Measurements from ENCODE around the gene COL5A1. TPM values are rescaled to one million over a fixed set of nuclear protein-coding genes. Genes with fewer than 3 reads are reported as not detected.

Gene COL5A1
- total and polyA plus RNA-seq, 2 experiments from 2014 or later: 2.5 to 13.1 TPM

DNA sequence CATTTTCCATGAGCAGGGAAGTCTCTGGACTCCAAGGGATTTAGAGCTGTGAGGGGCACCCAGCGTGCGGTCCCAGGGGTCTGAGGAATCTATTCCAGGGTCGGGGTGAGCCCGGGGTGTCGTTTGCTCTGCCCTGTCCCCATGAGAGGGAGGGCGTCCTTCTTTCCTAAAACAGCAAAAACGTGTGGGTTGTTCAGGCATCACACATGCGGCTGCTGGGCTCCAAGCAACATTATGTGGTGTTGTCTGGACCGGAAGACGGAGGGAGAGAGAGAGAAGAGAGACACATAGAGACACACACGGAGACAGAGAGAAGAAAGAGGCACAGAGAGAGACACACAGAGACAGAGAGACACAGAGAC is 42.7 kb upstream of the COL5A1 start (continued):
- TF ChIP-seq, protein P1, sequence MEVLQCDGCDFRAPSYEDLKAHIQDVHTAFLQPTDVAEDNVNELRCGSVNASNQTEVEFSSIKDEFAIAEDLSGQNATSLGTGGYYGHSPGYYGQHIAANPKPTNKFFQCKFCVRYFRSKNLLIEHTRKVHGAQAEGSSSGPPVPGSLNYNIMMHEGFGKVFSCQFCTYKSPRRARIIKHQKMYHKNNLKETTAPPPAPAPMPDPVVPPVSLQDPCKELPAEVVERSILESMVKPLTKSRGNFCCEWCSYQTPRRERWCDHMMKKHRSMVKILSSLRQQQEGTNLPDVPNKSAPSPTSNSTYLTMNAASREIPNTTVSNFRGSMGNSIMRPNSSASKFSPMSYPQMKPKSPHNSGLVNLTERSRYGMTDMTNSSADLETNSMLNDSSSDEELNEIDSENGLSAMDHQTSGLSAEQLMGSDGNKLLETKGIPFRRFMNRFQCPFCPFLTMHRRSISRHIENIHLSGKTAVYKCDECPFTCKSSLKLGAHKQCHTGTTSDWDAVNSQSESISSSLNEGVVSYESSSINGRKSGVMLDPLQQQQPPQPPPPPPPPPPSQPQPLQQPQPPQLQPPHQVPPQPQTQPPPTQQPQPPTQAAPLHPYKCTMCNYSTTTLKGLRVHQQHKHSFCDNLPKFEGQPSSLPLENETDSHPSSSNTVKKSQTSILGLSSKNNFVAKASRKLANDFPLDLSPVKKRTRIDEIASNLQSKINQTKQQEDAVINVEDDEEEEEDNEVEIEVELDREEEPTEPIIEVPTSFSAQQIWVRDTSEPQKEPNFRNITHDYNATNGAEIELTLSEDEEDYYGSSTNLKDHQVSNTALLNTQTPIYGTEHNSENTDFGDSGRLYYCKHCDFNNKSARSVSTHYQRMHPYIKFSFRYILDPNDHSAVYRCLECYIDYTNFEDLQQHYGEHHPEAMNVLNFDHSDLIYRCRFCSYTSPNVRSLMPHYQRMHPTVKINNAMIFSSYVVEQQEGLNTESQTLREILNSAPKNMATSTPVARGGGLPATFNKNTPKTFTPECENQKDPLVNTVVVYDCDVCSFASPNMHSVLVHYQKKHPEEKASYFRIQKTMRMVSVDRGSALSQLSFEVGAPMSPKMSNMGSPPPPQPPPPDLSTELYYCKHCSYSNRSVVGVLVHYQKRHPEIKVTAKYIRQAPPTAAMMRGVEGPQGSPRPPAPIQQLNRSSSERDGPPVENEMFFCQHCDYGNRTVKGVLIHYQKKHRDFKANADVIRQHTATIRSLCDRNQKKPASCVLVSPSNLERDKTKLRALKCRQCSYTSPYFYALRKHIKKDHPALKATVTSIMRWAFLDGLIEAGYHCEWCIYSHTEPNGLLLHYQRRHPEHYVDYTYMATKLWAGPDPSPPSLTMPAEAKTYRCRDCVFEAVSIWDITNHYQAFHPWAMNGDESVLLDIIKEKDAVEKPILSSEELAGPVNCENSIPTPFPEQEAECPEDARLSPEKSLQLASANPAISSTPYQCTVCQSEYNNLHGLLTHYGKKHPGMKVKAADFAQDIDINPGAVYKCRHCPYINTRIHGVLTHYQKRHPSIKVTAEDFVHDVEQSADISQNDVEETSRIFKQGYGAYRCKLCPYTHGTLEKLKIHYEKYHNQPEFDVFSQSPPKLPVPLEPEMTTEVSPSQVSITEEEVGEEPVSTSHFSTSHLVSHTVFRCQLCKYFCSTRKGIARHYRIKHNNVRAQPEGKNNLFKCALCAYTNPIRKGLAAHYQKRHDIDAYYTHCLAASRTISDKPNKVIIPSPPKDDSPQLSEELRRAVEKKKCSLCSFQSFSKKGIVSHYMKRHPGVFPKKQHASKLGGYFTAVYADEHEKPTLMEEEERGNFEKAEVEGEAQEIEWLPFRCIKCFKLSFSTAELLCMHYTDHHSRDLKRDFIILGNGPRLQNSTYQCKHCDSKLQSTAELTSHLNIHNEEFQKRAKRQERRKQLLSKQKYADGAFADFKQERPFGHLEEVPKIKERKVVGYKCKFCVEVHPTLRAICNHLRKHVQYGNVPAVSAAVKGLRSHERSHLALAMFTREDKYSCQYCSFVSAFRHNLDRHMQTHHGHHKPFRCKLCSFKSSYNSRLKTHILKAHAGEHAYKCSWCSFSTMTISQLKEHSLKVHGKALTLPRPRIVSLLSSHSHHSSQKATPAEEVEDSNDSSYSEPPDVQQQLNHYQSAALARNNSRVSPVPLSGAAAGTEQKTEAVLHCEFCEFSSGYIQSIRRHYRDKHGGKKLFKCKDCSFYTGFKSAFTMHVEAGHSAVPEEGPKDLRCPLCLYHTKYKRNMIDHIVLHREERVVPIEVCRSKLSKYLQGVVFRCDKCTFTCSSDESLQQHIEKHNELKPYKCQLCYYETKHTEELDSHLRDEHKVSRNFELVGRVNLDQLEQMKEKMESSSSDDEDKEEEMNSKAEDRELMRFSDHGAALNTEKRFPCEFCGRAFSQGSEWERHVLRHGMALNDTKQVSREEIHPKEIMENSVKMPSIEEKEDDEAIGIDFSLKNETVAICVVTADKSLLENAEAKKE (CRISPR knock-in tag; IDR thresholded peaks at IDR 0.05): no peak

DNA sequence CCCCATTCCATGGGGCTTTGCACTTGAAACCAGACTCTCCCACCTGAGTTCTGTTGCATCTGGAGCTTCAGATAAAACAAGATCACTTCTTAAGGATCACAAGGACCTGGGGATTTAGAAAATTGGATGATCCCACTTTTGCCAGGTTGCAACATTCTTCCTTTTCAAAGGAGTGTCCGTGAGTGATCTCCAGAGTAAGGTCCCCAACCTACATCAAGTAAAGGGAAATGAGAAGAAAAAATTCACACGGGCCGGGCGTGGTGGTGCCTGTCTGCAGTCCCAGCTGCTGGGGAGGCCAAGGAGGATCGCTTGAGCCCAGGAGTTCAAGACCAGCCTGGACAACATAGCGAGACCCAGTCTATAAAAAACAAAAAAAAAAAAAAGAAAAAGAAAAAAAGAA is 41.2 kb upstream of the COL5A1 start:
- no peak overlapping the region for H3K4me3 Mint-ChIP-seq
- DNase-seq (ENCODE audit: low spot score): no peak
- no peaks in the 10 kb centered on the region; the same call in 2 of the 3 replicates for H3K36me3 Mint-ChIP-seq (ENCODE audit: low read depth)
- H3K27ac Mint-ChIP-seq: no peak overlapping the region
- H3K4me1 Mint-ChIP-seq: no peaks in the 10 kb centered on the region
- no peaks in the 10 kb centered on the region for H3K27me3 Mint-ChIP-seq (ENCODE audit: insufficient read depth, low read depth, poor library complexity)
- ATAC-seq: no peak
- Histone ChIP-seq H3K79me2 (replicated peaks; ENCODE audit: insufficient read depth) (no peaks in the 10 kb centered on the region), H3K4me1 (ENCODE audit: insufficient read depth) (no peaks in the 10 kb centered on the region), H3K4me2 (no peak overlapping the region), H3K4me3 (no peak overlapping the region), H2AFZ (no peak overlapping the region), H3F3A (replicated peaks; ENCODE audit: low read depth) (0 out of 2 replicates have a peak, but pooled peaks cover 4% of the 10 kb centered on the region), H4K20me1 (replicated peaks; ENCODE audit: insufficient read depth) (no peaks in the 10 kb centered on the region), H3K27ac (ENCODE audit: low read depth) (no peak overlapping the region), H3K36me3 (ENCODE audit: insufficient read depth) (no peaks in the 10 kb centered on the region), H3K9me2 (ENCODE audit: insufficient read depth) (peaks cover 3% of the 10 kb centered on the region; the same call in 1 of the 2 replicates), H3K27me3 (ENCODE audit: insufficient read depth) (no peaks in the 10 kb centered on the region)
- peaks cover 2% of the 10 kb centered on the region; the same call in 1 of the 3 replicates for H3K9me3 Mint-ChIP-seq
- TF ChIP-seq EZH2 (IDR thresholded peaks at IDR 0.05; ENCODE audit: low read depth, unreplicated experiment) (no peak), ZNF114 (CRISPR knock-in tag; IDR thresholded peaks at IDR 0.05) (no peak), POLR2AphosphoS5 (IDR thresholded peaks at IDR 0.05; ENCODE audit: low read depth) (no peak), JUNB (IDR thresholded peaks at IDR 0.05; ENCODE audit: unreplicated experiment) (no peak), EZH2phosphoT487 (IDR thresholded peaks at IDR 0.05; ENCODE audit: unreplicated experiment) (no peak), STAT1 (IDR thresholded peaks at IDR 0.05; ENCODE audit: unreplicated experiment) (no peak), NANOG (IDR thresholded peaks at IDR 0.05; ENCODE audit: borderline replicate concordance) (no peak)
- TF ChIP-seq, protein P2, sequence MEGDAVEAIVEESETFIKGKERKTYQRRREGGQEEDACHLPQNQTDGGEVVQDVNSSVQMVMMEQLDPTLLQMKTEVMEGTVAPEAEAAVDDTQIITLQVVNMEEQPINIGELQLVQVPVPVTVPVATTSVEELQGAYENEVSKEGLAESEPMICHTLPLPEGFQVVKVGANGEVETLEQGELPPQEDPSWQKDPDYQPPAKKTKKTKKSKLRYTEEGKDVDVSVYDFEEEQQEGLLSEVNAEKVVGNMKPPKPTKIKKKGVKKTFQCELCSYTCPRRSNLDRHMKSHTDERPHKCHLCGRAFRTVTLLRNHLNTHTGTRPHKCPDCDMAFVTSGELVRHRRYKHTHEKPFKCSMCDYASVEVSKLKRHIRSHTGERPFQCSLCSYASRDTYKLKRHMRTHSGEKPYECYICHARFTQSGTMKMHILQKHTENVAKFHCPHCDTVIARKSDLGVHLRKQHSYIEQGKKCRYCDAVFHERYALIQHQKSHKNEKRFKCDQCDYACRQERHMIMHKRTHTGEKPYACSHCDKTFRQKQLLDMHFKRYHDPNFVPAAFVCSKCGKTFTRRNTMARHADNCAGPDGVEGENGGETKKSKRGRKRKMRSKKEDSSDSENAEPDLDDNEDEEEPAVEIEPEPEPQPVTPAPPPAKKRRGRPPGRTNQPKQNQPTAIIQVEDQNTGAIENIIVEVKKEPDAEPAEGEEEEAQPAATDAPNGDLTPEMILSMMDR (conservative IDR thresholded peaks at IDR 0.05; ENCODE audit: low read depth in 2 of 2): no peak
- TF ChIP-seq, protein P1 (CRISPR knock-in tag; IDR thresholded peaks at IDR 0.05): no peak

Data from GM23338 (cell line).